Measurements from ENCODE around the gene TMCO4. TPM values are rescaled to one million over a fixed set of nuclear protein-coding genes. Genes with fewer than 3 reads are reported as not detected.

The TMCO4 gene
- total RNA-seq, 1 experiment from 2014 or later = 7.2 TPM

DNA sequence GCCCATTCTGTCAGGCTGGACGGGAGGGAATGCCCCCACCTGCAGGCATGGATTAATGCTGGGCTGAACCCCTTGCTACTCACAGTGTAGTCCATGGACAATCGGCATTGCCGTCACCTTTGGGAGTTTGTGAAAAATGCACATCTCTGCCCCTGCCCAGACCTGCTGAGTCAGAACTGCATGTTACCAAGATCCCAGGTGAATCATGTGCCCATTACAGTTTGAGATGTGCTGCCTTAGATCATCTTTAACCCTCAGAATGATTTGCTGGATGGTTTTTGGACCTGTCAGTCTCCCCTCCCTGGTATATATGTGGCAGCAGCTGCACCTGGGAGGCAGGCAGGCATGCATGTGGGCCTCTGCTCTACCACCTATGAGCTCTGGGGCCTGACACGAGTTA, 120.0 kb downstream of the TMCO4 start (continued):
- TF ChIP-seq, protein P1, sequence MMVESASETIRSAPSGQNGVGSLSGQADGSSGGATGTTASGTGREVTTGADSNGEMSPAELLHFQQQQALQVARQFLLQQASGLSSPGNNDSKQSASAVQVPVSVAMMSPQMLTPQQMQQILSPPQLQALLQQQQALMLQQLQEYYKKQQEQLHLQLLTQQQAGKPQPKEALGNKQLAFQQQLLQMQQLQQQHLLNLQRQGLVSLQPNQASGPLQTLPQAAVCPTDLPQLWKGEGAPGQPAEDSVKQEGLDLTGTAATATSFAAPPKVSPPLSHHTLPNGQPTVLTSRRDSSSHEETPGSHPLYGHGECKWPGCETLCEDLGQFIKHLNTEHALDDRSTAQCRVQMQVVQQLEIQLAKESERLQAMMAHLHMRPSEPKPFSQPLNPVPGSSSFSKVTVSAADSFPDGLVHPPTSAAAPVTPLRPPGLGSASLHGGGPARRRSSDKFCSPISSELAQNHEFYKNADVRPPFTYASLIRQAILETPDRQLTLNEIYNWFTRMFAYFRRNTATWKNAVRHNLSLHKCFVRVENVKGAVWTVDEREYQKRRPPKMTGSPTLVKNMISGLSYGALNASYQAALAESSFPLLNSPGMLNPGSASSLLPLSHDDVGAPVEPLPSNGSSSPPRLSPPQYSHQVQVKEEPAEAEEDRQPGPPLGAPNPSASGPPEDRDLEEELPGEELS (CRISPR knock-in tag; IDR thresholded peaks at IDR 0.05) = no peak
- TF ChIP-seq, protein P2, sequence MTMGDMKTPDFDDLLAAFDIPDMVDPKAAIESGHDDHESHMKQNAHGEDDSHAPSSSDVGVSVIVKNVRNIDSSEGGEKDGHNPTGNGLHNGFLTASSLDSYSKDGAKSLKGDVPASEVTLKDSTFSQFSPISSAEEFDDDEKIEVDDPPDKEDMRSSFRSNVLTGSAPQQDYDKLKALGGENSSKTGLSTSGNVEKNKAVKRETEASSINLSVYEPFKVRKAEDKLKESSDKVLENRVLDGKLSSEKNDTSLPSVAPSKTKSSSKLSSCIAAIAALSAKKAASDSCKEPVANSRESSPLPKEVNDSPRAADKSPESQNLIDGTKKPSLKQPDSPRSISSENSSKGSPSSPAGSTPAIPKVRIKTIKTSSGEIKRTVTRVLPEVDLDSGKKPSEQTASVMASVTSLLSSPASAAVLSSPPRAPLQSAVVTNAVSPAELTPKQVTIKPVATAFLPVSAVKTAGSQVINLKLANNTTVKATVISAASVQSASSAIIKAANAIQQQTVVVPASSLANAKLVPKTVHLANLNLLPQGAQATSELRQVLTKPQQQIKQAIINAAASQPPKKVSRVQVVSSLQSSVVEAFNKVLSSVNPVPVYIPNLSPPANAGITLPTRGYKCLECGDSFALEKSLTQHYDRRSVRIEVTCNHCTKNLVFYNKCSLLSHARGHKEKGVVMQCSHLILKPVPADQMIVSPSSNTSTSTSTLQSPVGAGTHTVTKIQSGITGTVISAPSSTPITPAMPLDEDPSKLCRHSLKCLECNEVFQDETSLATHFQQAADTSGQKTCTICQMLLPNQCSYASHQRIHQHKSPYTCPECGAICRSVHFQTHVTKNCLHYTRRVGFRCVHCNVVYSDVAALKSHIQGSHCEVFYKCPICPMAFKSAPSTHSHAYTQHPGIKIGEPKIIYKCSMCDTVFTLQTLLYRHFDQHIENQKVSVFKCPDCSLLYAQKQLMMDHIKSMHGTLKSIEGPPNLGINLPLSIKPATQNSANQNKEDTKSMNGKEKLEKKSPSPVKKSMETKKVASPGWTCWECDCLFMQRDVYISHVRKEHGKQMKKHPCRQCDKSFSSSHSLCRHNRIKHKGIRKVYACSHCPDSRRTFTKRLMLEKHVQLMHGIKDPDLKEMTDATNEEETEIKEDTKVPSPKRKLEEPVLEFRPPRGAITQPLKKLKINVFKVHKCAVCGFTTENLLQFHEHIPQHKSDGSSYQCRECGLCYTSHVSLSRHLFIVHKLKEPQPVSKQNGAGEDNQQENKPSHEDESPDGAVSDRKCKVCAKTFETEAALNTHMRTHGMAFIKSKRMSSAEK (CRISPR knock-in tag; IDR thresholded peaks at IDR 0.05; ENCODE audit: borderline replicate concordance) = no peak
- no peak for TF ChIP-seq IRF2 (CRISPR knock-in tag; IDR thresholded peaks at IDR 0.05; ENCODE audit: borderline replicate concordance, low read depth)
- TF ChIP-seq CREM (CRISPR knock-in tag; IDR thresholded peaks at IDR 0.05) = no peak
- no peak for TF ChIP-seq ZNF671 (CRISPR knock-in tag; IDR thresholded peaks at IDR 0.05)
- TF ChIP-seq CREB1 (CRISPR knock-in tag; IDR thresholded peaks at IDR 0.05) = no peak
- TF ChIP-seq, protein P3, sequence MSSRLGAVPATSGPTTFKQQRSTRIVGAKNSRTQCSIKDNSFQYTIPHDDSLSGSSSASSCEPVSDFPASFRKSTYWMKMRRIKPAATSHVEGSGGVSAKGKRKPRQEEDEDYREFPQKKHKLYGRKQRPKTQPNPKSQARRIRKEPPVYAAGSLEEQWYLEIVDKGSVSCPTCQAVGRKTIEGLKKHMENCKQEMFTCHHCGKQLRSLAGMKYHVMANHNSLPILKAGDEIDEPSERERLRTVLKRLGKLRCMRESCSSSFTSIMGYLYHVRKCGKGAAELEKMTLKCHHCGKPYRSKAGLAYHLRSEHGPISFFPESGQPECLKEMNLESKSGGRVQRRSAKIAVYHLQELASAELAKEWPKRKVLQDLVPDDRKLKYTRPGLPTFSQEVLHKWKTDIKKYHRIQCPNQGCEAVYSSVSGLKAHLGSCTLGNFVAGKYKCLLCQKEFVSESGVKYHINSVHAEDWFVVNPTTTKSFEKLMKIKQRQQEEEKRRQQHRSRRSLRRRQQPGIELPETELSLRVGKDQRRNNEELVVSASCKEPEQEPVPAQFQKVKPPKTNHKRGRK (CRISPR knock-in tag; IDR thresholded peaks at IDR 0.05; ENCODE audit: borderline replicate concordance) = no peak
- TF ChIP-seq ERG (CRISPR knock-in tag; IDR thresholded peaks at IDR 0.05) = no peak
- no peak for TF ChIP-seq NFE2L1 (CRISPR knock-in tag; IDR thresholded peaks at IDR 0.05)

DNA sequence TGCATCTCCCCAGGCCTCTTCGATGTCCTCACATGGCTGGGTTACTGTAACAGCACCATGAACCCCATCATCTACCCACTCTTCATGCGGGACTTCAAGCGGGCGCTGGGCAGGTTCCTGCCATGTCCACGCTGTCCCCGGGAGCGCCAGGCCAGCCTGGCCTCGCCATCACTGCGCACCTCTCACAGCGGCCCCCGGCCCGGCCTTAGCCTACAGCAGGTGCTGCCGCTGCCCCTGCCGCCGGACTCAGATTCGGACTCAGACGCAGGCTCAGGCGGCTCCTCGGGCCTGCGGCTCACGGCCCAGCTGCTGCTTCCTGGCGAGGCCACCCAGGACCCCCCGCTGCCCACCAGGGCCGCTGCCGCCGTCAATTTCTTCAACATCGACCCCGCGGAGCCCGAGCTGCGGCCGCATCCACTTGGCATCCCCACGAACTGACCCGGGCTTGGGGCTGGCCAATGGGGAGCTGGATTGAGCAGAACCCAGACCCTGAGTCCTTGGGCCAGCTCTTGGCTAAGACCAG, 120.7 kb downstream of the TMCO4 start:
- peaks cover 20% of the 10 kb centered on the region for H3K27me3 Mint-ChIP-seq (ENCODE audit: low read depth)
- ChIA-PET CTCF (interaction anchor here (0.6 to 5.1 kb wide), 4 partner anchors 17 to 25 kb away, joined by 3 to 37 read pairs (median 5); no protein-coding TSS in a partner anchor), POLR2A (interaction anchor here (0.9 kb wide), 1 partner anchor 25 kb away, joined by 3 read pairs; no protein-coding TSS in a partner anchor)
- no peak overlapping the region for H3K27ac Mint-ChIP-seq
- no peak overlapping the region for H3K4me3 Mint-ChIP-seq
- no peak for TF ChIP-seq E2F5 (CRISPR knock-in tag; IDR thresholded peaks at IDR 0.05)
- TF ChIP-seq PRDM15 (CRISPR knock-in tag; IDR thresholded peaks at IDR 0.05) = peak; percentile 27; the same call in 1 of the 2 replicates
- TF ChIP-seq ZNF121 (CRISPR knock-in tag; IDR thresholded peaks at IDR 0.05) = no peak
- TF ChIP-seq ZNF281 (CRISPR knock-in tag; IDR thresholded peaks at IDR 0.05) = no peak
- no peak for TF ChIP-seq ZNF396 (CRISPR knock-in tag; IDR thresholded peaks at IDR 0.05; ENCODE audit: borderline replicate concordance)
- no peak for TF ChIP-seq ZNF263 (CRISPR knock-in tag; IDR thresholded peaks at IDR 0.05; ENCODE audit: low read depth)
- TF ChIP-seq ZNF219 (CRISPR knock-in tag; IDR thresholded peaks at IDR 0.05; ENCODE audit: borderline replicate concordance) = no peak
- no peaks in the 10 kb centered on the region for H3K36me3 Mint-ChIP-seq
- DNase-seq (ENCODE audit: low spot score) (no peak), ATAC-seq (no peak)
- H3K4me1 Mint-ChIP-seq = peaks cover 7% of the 10 kb centered on the region
- no peaks in the 10 kb centered on the region for H3K9me3 Mint-ChIP-seq
